Mesodermal cell (in vitro differentiated cells): Measurements from ENCODE around the gene HNF4A.

Experiments used
- H3K27ac ChIP-seq: 2 replicates; pipeline ENCODE4 v1.7.0; 2013; ENCODE audit warnings: mild to moderate bottlenecking, low read depth, low read length, moderate library complexity; ENCODE audit not compliant: severe bottlenecking
- H3K36me3 ChIP-seq: 2 replicates; pipeline ENCODE4 v1.7.1; 2013; ENCODE audit warnings: mild to moderate bottlenecking, low read length, moderate library complexity; ENCODE audit not compliant: control insufficient read depth, insufficient read depth
- H3K4me1 ChIP-seq: one replicate; pipeline ENCODE4 v1.7.1; 2013; ENCODE audit warnings: mild to moderate bottlenecking, low read length; ENCODE audit not compliant: insufficient read depth, control insufficient read depth, poor library complexity, severe bottlenecking
- H3K4me3 ChIP-seq: 2 replicates; pipeline ENCODE4 v1.7.0; 2013; ENCODE audit warnings: low read length, control low read depth, mild to moderate bottlenecking; ENCODE audit not compliant: insufficient read depth, poor library complexity, severe bottlenecking; ENCODE audit errors: extremely low read depth
- H3K9me3 ChIP-seq: 2 replicates; pipeline ENCODE4 v1.7.1; 2013; ENCODE audit warnings: mild to moderate bottlenecking, low read length, moderate library complexity; ENCODE audit not compliant: control insufficient read depth
- WGBS, 2 experiments: methylation state at CpG; one replicate each; pipeline ENCODE4 v1.1.5; 2013; ENCODE audit warnings: missing lambda C conversion rate in 2 of 2; ENCODE audit not compliant: insufficient coverage in 2 of 2; 5-methylcytosine and 5-hydroxymethylcytosine counted together

HNF4A gene

DNA sequence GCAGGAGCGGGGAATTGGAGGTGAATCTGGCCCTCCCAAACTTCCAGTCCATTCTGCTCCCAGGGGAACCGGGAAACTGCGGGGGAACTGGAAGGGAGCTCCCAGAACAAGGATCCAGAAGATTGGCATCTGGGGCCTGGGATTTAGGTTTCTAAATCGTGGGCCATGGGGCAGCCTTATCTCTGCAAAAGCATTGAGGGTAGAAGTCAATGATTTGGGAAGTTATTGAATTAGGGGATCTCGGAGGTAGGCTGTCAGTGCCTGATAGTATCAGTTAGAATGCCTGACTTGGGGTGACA lies 45.1 kb downstream of the HNF4A start:
- Histone ChIP-seq H3K4me1 (peaks cover 4% of the 10 kb centered on the region), H3K36me3 (no peaks in the 10 kb centered on the region), H3K27ac (no peak overlapping the region), H3K4me3 (no peak overlapping the region), H3K9me3 (no peaks in the 10 kb centered on the region)
- WGBS, 2 experiments, result 96 to 97% methylated on average over 4 to 5 of the region's 5 CpGs

DNA sequence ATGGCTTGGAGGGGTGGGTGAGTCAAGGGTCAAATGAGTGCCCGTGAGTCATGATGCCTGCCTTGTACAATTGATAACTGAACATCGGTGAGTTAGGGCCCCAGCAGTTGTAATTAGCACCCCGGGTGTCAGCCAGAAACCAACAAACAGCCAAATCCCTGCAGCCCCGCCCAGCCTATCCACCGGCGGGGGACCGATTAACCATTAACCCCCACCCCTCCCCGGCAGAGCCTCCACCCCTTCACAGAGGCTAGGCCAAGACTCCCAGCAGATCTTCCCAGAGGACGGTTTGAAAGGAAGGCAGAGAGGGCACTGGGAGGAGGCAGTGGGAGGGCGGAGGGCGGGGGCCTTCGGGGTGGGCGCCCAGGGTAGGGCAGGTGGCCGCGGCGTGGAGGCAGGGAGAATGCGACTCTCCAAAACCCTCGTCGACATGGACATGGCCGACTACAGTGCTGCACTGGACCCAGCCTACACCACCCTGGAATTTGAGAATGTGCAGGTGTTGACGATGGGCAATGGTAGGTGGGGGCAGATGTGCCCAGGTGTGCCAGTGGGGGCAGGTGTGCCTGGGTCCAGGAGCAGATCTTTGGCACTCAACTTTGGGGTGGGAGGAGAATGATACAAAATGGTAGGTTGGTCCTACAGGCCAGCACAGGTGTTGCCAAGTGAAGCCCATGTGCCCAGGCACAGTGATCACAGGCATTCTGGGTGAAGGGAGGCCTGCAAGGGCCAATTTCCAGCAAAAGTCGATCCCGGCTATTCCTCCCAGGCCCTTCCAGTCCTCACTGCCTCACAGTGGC lies 45.7 kb downstream of the HNF4A start:
- Histone ChIP-seq H3K4me1 (peaks cover 4% of the 10 kb centered on the region), H3K27ac (no peak overlapping the region), H3K36me3 (no peaks in the 10 kb centered on the region), H3K4me3 (no peak overlapping the region), H3K9me3 (no peaks in the 10 kb centered on the region)
- 91 to 92% methylated on average over 16 to 18 of the region's 23 CpGs for WGBS, 2 experiments

DNA sequence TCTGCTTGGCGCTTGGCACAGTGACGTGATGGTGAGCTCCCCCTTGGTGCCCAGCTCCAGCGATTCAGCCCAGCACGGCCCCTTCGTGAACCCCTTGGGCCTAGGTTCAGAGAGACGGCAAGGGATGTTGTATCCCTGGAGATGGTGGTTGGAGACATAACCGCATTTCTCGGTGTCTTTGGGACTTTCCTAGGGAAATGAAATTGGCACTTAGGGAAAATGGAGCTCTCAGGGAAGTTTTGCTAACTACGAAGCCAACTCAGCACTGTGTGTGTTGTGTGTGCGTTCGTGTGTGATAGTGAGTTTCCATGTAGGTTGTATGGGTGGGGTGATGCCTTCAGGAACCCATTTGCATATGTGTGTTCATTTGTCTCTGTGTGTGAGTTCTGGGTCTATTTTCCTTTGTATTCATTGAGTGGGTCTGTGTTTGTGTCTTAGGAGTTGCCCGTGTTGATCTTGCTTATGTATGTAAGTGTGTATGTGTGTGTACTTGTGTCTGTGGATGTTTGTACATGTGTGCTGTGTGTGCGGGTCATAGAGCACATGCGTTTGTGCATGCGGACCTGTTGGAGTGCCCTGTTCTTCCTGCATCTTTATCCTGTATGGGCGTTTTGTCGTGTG lies 46.4 kb downstream of the HNF4A start:
- WGBS, 2 experiments, result 88 to 94% methylated on average over 14 to 15 of the region's 17 CpGs
- Histone ChIP-seq H3K4me1 (peaks cover 4% of the 10 kb centered on the region), H3K36me3 (no peaks in the 10 kb centered on the region), H3K4me3 (no peak overlapping the region), H3K27ac (no peak overlapping the region), H3K9me3 (no peaks in the 10 kb centered on the region)

DNA sequence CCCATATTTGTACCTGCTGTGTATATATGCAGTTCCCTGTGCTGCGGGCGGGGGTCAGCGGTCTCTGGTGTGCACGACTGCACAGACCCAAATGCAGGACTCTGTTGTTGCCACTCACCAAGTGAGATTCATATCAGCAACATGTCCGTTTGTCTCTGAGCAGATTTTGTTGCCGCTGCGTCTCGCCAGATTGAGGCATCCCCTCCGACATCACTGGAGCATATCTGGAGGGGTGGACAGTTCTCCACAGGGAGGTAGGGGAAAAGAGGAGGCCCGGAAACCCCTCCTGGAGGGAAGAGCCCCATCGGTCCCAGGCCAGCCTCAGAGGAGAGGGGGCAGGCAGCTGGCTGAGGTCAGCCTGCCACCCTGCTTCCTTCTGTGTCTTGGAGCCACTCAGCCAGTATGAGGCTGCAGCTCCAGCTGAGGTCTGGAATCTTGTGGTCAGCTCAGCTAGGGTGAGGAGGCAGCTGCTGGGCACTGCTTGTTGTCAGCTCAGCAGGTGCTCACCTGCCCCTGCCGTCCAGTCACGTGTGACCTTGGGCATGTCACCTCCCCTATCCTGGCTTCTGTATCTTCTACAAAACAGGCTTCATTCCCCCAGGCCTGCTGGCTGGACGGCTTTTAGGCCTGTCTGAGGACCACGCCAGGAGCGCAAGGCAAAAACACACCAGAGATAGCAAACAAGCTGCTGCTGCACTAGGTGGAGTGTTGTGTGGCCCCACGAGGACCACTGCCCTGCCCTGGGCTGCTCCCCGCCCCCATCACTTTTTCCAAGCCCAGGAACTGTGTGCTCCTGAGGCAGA lies 47.1 kb downstream of the HNF4A start:
- Histone ChIP-seq H3K9me3 (no peaks in the 10 kb centered on the region), H3K4me3 (no peak overlapping the region), H3K4me1 (peaks cover 9% of the 10 kb centered on the region), H3K27ac (no peak overlapping the region), H3K36me3 (no peaks in the 10 kb centered on the region)
- 88 to 92% methylated on average over 16 to 17 of the region's 18 CpGs for WGBS, 2 experiments

- Histone ChIP-seq H3K4me1 (peaks cover 11% of the 10 kb centered on the region), H3K36me3 (no peaks in the 10 kb centered on the region), H3K9me3 (no peaks in the 10 kb centered on the region), H3K4me3 (no peak overlapping the region), H3K27ac (no peak overlapping the region)
- WGBS, 2 experiments, result 85 to 90% methylated on average over 4 to 6 of the region's 11 CpGs
Observed at GRCh38 chr20:44403194-44404112, 48.0 kb downstream of the HNF4A start.

DNA sequence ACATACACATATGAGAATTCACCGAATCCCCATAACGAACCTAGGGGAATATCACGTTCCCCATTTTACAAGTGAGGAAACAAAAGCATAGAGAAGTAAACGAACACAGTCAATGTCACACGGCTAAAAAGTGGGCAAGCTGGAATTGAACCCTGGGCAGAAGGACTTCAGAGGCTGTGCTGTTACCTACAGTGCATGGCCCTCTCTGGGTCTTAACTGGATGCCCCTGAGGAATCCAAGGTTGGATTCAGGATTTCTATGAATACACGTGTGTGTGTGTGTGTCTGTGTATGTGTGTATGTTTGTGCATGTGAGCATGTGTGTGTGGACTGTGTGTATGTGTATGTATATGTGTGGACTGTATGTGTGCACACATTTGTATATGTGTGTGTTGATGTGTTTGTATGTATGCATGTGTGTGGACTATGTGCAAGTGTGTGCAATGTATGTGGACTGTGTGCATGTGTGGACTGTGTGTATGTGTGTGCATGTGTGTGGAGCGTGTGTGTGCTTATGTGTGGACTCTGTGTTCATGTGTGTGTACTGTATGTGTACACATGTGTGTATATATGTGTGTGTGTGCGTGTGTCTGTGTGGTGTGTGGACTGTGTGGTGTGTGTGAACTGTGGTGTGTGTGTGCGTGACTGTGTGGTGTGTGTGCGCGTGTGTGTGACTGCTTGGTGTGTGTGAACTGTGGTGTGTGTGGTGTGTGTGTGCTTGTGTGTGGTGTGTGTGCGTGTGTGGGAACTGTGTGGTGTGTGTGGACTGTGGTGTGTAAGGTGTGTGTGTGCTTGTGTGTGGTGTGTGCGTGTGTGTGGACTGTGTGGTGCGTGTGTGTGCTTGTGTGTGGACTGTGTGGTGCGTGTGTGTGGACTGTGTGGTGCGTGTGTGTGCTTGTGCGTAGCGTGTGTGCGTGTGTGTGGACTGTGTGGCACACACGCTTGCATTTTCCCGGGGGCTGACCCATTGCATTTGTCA lies 49.0 kb downstream of the HNF4A start:
- H3K4me3 ChIP-seq, result no peak overlapping the region
- no peaks in the 10 kb centered on the region for H3K36me3 ChIP-seq
- peaks cover 17% of the 10 kb centered on the region for H3K4me1 ChIP-seq
- 87 to 93% methylated on average over 12 to 16 of the region's 21 CpGs for WGBS, 2 experiments
- no peak overlapping the region for H3K27ac ChIP-seq
- no peaks in the 10 kb centered on the region for H3K9me3 ChIP-seq

- H3K36me3 ChIP-seq, result no peaks in the 10 kb centered on the region
- no peaks in the 10 kb centered on the region for H3K9me3 ChIP-seq
- H3K27ac ChIP-seq, result no peak overlapping the region
- peaks cover 17% of the 10 kb centered on the region for H3K4me1 ChIP-seq
- WGBS, 2 experiments, result 84 to 100% methylated on average over 3 to 4 of the region's 6 CpGs
- H3K4me3 ChIP-seq, result no peak overlapping the region
Observed at GRCh38 chr20:44405257-44405656, 49.8 kb downstream of the HNF4A start.

DNA sequence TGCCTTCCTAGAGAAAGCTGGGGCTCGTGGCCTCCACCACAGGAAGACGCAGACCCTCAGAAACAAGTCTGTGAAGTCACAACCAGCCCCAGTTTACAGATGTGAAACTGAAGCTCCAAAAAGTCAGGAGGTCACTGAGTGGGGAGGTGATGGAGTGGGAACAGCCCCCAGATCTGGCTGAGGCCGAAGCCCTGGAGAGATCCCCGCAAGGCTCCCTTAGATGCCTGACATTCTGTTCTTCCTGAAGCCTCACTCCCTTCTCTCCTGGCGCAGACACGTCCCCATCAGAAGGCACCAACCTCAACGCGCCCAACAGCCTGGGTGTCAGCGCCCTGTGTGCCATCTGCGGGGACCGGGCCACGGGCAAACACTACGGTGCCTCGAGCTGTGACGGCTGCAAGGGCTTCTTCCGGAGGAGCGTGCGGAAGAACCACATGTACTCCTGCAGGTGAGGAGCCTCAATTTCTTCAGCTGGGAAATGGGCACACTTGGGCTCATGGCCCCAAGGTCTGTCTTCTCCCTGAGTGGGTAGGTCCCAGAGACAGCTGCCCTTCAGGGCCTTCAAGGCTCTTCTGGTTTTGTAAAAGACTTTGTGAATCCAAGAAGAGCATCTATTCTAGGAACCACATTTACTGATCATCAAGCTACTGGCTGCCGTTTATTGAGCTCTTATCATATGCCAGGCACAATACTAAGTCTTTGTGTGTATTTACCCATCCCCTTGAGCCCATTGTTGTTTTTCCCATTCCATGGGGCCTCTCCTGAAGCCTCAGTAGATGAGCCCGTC lies 50.5 kb downstream of the HNF4A start:
- Histone ChIP-seq H3K27ac (no peak overlapping the region), H3K36me3 (no peaks in the 10 kb centered on the region), H3K9me3 (no peaks in the 10 kb centered on the region), H3K4me1 (peaks cover 17% of the 10 kb centered on the region), H3K4me3 (no peak overlapping the region)
- 86 to 87% methylated on average over 18 to 20 of the region's 20 CpGs for WGBS, 2 experiments

- Histone ChIP-seq H3K9me3 (no peaks in the 10 kb centered on the region), H3K4me3 (no peak overlapping the region), H3K4me1 (peaks cover 17% of the 10 kb centered on the region), H3K36me3 (no peaks in the 10 kb centered on the region), H3K27ac (no peak overlapping the region)
- WGBS, 2 experiments, result 88% methylated on average over 4 of the region's 7 CpGs; no CpG with 5 or more reads in 1 of the 2 experiments
Observed at GRCh38 chr20:44406572-44407137, 51.2 kb downstream of the HNF4A start.
